MM.1S (cell line): ENCODE results near the gene SF3B2.

Source experiments
- CTCF ChIP-seq: fragments of 300-600 bp; sonication (generic); IDR thresholded peaks from 2 replicates; pipeline ENCODE4 v1.5.1; 2016; ENCODE audit warnings: antibody characterized with exemption, low read length, mixed read lengths
- EZH2 ChIP-seq: fragments of 300-600 bp; sonication (generic); optimal IDR thresholded peaks from 2 replicates; pipeline ENCODE3; 2017; ENCODE audit warnings: low read depth, mild to moderate bottlenecking, antibody characterized with exemption, low read length, mixed read lengths

- no peak for TF ChIP-seq EZH2
- no peak for TF ChIP-seq CTCF
These were observed 8.9 kb upstream of the SF3B2 start for GRCh38 chr11:66042996-66043906.
